Gastroesophageal sphincter (tissue), 4 donors: Measurements from ENCODE around the gene RNF208. TPM values are rescaled to one million over a fixed set of nuclear protein-coding genes. Genes with fewer than 3 reads are reported as not detected.
A peak's percentile ranks its signal among the peaks of the same experiment; 100 is the strongest.
"Not testable (repeated sequence)": the region's sequence is repeated elsewhere in the genome, so short reads cannot be mapped to it uniquely, and the experiment has no call there.

Source experiments
- ATAC-seq: fragments of 150-250 bp; one replicate; pipeline ENCODE4 v1.9.1; 2016; ENCODE audit warnings: mild to moderate bottlenecking, moderate library complexity
- H3K27ac ChIP-seq, 4 donors: fragments of 200-600 bp; sonication (generic) in 3 of 4; 1 replicate in 3 of 4; 2 replicates in 1 of 4; pipeline ENCODE4 v1.5.1; 2016 to 2019
- H3K27me3 ChIP-seq: fragments of 200-600 bp; sonication (generic); one replicate; pipeline ENCODE4 v1.5.1; 2019
- H3K36me3 ChIP-seq, 2 donors: fragments of 200-600 bp; sonication (generic); one replicate each; pipeline ENCODE4 v1.5.1; 2019; ENCODE audit warnings: control low read depth in 1 of 2
- H3K4me1 ChIP-seq, 3 donors: fragments of 200-600 bp; sonication (generic); 1 replicate in 2 of 3; 2 replicates in 1 of 3; pipeline ENCODE4 v1.5.1; 2016 to 2019; ENCODE audit warnings: control low read depth in 2 of 3
- H3K4me3 ChIP-seq, 2 donors: fragments of 200-600 bp; sonication (generic); one replicate each; pipeline ENCODE4 v1.5.1; 2019; ENCODE audit warnings: mild to moderate bottlenecking in 1 of 2, moderate library complexity in 1 of 2
- H3K9me3 ChIP-seq, 3 donors: fragments of 200-600 bp; sonication (generic); one replicate each; pipeline ENCODE4 v1.5.1; 2017 to 2019; ENCODE audit warnings: control low read depth in 2 of 3
- EP300 ChIP-seq: sonication (generic); formaldehyde crosslinking; IDR thresholded peaks from one replicate; pipeline ENCODE4 v1.6.1; 2017; ENCODE audit warnings: antibody characterized with exemption, mild to moderate bottlenecking
- POLR2A ChIP-seq, 2 donors: fragments of 450-650 bp; IDR thresholded peaks; one replicate each; pipeline ENCODE4 v1.6.1; 2017; ENCODE audit warnings: antibody characterized with exemption in 2 of 2, mild to moderate bottlenecking in 2 of 2, moderate library complexity in 1 of 2
- POLR2AphosphoS5 ChIP-seq: sonication (generic); formaldehyde crosslinking; IDR thresholded peaks from one replicate; pipeline ENCODE4 v1.6.1; 2017; ENCODE audit warnings: antibody characterized with exemption
- WGBS, 2 donors: methylation state at CpG; one replicate each; pipeline ENCODE4 v1.1.5; 2018; ENCODE audit warnings: low coverage in 1 of 2; 5-methylcytosine and 5-hydroxymethylcytosine counted together
- total RNA-seq, 4 donors: library from RNA; depleted of rRNA; stranded (reverse); fragments of >200 nt; gene quantifications; one replicate each; pipeline ENCODE4 v1.1.0, GENCODE V29; 2016
- TF ChIP-seq, protein P1 (sequence below), 4 experiments: fragments of 200-600 bp in 2 of 4; fragments of 450-650 bp in 2 of 4; sonication (generic) in 1 of 4; IDR thresholded peaks; one replicate each; pipeline ENCODE4 v1.5.1; 2017 to 2019; ENCODE audit warnings: antibody characterized with exemption in 4 of 4, mild to moderate bottlenecking in 2 of 4, moderate library complexity in 2 of 4

Gene RNF208
- total RNA-seq, 4 donors from 2014 or later: 1.6 to 5.3 (median 3.1) TPM; not detected in 1

DNA sequence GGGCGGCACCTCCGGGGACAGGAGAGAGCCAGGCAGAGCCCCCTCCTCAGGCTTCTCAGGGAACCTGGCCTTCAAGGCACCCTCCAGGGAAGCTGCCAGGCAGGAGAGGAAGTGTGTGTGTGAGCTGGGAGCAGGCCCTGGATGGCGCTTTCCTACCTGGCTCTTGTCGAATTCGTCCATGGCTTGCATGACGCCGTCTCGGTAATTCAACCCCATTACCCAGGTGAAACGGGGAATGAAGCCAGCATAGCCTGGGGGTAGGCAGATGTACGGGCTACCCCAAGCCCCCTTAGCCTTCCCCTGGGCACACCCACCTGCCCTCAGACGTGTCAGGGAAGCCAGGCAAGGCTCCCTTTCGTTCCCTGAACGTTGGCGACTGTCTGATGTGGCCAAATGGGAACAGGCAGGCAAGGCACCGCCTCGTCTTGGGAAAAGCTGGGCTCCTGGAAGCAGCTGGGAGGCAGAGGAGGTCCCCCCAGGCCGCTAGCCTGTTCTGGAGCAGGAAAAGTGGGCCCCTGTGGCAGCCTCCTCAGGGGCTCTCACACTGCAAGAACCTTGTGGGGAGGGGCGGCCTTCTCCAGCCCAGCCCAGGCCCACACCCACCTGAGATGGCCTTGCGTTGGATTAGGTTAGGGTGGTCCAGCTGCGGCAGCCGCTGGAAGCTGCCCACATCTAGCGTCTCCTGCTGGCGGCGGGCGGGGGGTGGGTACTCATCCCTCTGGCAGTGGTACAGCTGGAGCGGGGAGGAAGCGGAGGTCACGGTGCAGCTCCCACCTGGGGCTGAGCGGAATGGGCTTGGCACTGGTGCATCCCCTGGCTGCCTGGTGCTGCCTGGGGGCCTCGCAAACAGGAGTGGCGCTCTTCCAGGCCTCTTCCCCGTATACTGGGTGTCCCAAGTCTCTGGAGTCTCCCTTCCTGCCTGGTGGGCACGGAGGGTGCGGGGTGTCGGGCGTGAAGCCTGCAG is 22.7 kb upstream of the RNF208 start:
- Histone ChIP-seq H3K27ac (peak overlapping the region in 1 of 4 donors; percentile 99), H3K4me3 (no peak overlapping the region), H3K9me3 (no peaks in the 10 kb centered on the region), H3K4me1 (peaks cover 0 to 43% (median 18%) of the 10 kb centered on the region in 3 donors), H3K36me3 (peaks cover 0 to 22% of the 10 kb centered on the region in 2 donors), H3K27me3 (no peaks in the 10 kb centered on the region)
- TF ChIP-seq POLR2A (IDR thresholded peaks at IDR 0.05) (no peak), EP300 (no peak), POLR2AphosphoS5 (no peak)
- TF ChIP-seq, protein P1, sequence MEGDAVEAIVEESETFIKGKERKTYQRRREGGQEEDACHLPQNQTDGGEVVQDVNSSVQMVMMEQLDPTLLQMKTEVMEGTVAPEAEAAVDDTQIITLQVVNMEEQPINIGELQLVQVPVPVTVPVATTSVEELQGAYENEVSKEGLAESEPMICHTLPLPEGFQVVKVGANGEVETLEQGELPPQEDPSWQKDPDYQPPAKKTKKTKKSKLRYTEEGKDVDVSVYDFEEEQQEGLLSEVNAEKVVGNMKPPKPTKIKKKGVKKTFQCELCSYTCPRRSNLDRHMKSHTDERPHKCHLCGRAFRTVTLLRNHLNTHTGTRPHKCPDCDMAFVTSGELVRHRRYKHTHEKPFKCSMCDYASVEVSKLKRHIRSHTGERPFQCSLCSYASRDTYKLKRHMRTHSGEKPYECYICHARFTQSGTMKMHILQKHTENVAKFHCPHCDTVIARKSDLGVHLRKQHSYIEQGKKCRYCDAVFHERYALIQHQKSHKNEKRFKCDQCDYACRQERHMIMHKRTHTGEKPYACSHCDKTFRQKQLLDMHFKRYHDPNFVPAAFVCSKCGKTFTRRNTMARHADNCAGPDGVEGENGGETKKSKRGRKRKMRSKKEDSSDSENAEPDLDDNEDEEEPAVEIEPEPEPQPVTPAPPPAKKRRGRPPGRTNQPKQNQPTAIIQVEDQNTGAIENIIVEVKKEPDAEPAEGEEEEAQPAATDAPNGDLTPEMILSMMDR (IDR thresholded peaks at IDR 0.05): no peak
- 72 to 100% methylated on average over 4 to 6 of the region's 36 CpGs for WGBS, 2 donors
- ATAC-seq: no peak

DNA sequence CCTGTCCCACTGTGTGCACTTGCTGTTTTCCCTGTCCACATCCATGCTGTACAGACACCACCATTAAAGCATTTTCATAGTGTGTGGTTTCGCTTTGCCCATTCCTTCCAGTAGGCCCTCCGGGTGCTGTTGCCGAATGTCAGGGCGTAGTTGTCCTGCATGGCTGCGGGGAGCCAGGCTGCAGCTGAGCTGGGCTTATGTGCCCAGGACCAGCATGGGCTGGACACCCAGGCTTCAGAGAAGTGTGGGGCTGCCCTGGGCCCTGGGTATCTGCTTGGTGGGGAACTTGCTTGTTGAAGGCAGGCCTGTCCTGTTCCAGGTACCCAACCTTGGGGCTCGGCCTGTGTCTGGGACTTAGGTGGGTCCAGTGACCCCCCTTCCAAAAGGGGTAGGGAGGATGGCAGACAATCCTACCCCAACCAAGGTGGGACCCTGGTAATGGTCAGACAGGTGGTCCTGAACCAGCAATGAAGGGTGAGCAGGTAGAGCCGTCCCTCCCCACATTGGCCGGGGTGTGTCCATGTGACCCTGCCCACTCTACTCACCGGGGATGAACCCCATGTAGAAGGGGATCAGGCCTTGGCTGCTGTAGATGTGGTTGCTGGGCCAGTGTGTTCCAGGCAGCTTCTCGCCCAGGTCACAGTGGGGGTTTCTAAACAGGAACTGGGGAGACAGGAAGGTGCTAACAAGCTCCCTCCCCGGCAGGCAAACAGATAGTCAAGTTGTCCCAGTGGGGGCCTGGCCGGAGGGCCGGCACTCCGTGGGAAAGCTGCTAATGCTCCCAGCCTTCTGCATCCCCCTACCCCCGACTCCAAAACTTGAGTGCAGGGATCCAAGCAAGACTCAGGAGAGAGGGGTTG is 21.8 kb upstream of the RNF208 start:
- Histone ChIP-seq H3K27me3 (no peaks in the 10 kb centered on the region), H3K27ac (peak overlapping the region in 3 of 4 donors; percentile 4 to 99 (median 19)), H3K36me3 (peaks cover 0 to 22% of the 10 kb centered on the region in 2 donors), H3K4me1 (peaks cover 0 to 52% (median 27%) of the 10 kb centered on the region in 3 donors), H3K4me3 (no peak overlapping the region), H3K9me3 (no peaks in the 10 kb centered on the region)
- 68% methylated on average over 3 of the region's 15 CpGs; no CpG with 5 or more reads in 1 of the 2 donors for WGBS, 2 donors
- TF ChIP-seq POLR2AphosphoS5 (no peak), POLR2A (IDR thresholded peaks at IDR 0.05) (peak in 1 of 2 donors; percentile 4)
- ATAC-seq: no peak

DNA sequence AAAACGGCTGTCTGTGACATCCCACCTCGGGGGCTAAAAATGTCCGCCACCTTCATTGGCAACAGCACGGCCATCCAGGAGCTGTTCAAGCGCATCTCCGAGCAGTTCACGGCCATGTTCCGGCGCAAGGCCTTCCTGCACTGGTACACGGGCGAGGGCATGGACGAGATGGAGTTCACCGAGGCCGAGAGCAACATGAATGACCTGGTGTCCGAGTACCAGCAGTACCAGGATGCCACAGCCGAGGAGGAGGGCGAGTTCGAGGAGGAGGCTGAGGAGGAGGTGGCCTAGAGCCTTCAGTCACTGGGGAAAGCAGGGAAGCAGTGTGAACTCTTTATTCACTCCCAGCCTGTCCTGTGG is 21.2 kb upstream of the RNF208 start:
- WGBS, 2 donors: 84% methylated on average over 3 of the region's 18 CpGs; no CpG with 5 or more reads in 1 of the 2 donors
- not testable (repeated sequence) for ATAC-seq

DNA sequence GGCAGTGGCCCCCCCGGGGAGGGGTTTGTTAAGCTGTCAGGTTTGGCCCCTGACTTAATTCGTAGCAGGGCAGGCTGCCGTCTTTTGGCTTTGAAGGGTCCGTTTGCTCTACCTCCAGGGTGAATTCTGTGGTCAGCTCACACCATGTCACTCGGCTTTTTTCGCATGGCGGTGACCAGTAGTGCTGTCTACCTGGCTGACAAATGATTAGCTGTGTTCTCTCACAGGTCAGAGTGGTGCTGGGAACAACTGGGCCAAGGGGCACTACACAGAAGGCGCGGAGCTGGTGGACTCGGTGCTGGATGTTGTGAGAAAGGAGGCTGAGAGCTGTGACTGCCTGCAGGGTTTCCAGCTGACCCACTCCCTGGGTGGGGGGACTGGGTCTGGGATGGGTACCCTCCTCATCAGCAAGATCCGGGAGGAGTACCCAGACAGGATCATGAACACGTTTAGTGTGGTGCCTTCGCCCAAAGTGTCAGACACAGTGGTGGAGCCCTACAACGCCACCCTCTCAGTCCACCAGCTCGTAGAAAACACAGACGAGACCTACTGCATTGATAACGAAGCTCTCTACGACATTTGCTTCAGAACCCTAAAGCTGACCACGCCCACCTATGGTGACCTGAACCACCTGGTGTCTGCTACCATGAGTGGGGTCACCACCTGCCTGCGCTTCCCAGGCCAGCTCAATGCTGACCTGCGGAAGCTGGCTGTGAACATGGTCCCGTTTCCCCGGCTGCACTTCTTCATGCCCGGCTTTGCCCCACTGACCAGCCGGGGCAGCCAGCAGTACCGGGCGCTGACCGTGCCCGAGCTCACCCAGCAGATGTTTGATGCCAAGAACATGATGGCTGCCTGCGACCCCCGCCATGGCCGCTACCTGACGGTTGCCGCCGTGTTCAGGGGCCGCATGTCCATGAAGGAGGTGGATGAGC is 20.5 kb upstream of the RNF208 start:
- no peak for TF ChIP-seq POLR2AphosphoS5
- TF ChIP-seq, protein P1 (IDR thresholded peaks at IDR 0.05): no peak
- TF ChIP-seq EP300: no peak
- TF ChIP-seq POLR2A (IDR thresholded peaks at IDR 0.05): no peak

More for the DNA sequence above, 21.2 kb upstream of the RNF208 start:
- not testable (repeated sequence) for H3K27me3 ChIP-seq, H3K9me3 ChIP-seq, H3K4me3 ChIP-seq
- peaks cover 0 to 58% (median 33%) of the 10 kb centered on the region in 3 donors for H3K4me1 ChIP-seq
- peaks cover 0 to 22% of the 10 kb centered on the region in 2 donors for H3K36me3 ChIP-seq
- peak overlapping the region in 3 of 4 donors; percentile 4 to 99 (median 99) for H3K27ac ChIP-seq

DNA sequence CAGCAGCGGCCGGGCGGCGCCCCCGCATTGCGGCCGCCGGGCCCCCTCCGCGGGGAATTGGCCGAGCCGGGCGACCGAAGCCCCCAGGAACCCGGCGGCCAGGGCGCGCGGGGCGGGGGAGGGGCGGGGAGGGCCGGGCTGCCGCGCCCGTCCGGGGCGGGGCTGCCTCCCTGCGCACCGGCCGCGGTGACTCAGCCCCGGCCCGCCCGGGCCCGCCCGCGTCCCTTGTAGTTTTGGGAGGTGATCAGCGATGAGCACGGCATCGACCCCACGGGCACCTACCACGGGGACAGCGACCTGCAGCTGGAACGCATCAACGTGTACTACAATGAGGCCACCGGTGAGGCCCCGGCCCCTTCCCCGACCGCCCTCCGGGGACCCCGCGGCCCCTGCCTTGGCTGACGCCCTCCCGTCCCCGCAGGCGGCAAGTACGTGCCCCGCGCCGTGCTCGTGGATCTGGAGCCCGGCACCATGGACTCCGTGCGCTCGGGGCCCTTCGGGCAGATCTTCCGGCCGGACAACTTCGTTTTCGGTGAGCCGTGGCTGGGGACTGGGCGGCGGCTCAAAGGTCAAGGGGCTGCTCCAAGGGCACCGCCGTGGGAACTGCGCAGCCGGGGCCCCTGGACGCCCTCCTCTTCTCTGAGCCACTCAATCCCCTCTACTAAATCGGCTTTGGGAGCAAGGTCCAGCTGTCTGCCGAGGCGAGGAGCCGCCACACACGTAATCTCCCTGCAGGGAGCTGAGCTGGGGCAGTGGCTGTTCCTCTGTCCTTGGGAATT is 19.6 kb upstream of the RNF208 start:
- peak; percentile 56 for ATAC-seq
- H3K4me3 ChIP-seq: peak overlapping the region; percentile 56 to 82
- H3K9me3 ChIP-seq: no peaks in the 10 kb centered on the region
- TF ChIP-seq POLR2AphosphoS5: no peak
- TF ChIP-seq POLR2A (IDR thresholded peaks at IDR 0.05): no peak
- no peak for TF ChIP-seq EP300
- TF ChIP-seq, protein P1 (IDR thresholded peaks at IDR 0.05): no peak
- no peaks in the 10 kb centered on the region for H3K27me3 ChIP-seq
- WGBS, 2 donors: no CpG with 5 or more reads among the region's 83 CpGs
- peak overlapping the region; percentile 65 to 99 (median 97) for H3K27ac ChIP-seq
- peaks cover 0 to 22% of the 10 kb centered on the region in 2 donors for H3K36me3 ChIP-seq
- H3K4me1 ChIP-seq: peaks cover 0 to 74% (median 36%) of the 10 kb centered on the region in 3 donors

More for the DNA sequence above, 20.5 kb upstream of the RNF208 start:
- Histone ChIP-seq H3K36me3 (peaks cover 0 to 22% of the 10 kb centered on the region in 2 donors), H3K27ac (peak overlapping the region in 3 of 4 donors; percentile 95 to 99 (median 99)), H3K4me1 (peaks cover 0 to 65% (median 33%) of the 10 kb centered on the region in 3 donors), H3K27me3 (no peaks in the 10 kb centered on the region), H3K9me3 (no peaks in the 10 kb centered on the region), H3K4me3 (peak overlapping the region; percentile 56 to 82)
- 43% methylated on average over 5 of the region's 36 CpGs; no CpG with 5 or more reads in 1 of the 2 donors for WGBS, 2 donors
- no peak for ATAC-seq
